ENCODE measurements around the gene FAM83C.

FAM83C gene

DNA sequence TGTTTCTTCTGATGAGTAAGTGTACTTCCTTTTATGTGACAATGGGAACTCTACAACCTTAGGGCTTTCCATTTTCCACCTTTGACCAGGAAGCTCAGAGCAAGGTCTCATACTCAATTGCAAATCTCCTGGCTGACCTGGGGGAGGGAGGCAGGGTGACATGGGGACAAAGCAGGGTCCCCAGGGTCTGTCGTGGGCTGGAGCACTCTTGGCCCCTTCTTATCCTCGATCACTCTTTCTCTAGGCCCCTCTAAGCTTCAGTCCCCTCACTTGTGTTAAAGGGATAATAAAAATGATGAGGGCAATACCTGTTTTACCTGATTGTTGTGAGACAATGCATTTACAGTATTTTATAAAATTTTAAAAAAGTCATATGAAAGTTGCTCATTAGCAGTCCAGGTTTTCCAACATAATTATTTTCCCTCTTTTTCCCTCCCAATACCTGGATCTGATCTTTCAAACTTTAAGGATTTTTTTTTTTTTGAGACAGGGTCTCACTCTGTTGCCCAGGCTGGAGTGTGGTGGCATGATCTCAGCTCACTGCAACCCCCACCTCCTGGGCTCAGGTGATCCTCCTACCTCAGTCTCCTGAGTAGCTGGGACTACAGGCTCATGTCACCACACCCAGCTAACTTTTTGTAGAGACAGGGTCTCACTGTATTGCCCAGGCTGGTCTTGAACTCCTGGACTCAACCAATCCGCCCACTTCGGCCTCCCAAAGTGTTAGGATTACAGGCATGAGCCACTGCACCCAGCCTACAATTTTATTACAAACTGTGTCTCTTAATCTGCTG, 8.4 kb upstream of the FAM83C start:
- DNase-seq = no peak

DNA sequence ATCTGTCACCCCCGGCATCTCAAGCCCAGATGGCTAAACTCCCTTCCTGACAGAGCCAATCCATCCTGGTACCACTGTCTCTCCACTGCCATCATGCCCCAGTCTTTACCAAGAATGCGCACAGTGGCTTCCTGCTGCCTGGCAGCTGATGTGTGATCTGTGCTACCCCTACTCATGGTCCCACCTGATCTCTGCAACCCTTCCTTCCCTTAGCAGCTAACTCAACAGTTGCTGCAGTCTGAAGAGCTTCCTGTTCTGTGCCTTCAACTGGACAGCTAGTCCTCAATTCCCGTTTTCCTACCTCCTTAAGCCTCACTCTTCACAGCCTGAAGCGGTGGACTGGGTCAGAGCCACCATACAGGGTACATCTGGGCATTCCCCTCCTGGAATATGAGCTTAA, 7.6 kb upstream of the FAM83C start:
- no peak for DNase-seq

DNA sequence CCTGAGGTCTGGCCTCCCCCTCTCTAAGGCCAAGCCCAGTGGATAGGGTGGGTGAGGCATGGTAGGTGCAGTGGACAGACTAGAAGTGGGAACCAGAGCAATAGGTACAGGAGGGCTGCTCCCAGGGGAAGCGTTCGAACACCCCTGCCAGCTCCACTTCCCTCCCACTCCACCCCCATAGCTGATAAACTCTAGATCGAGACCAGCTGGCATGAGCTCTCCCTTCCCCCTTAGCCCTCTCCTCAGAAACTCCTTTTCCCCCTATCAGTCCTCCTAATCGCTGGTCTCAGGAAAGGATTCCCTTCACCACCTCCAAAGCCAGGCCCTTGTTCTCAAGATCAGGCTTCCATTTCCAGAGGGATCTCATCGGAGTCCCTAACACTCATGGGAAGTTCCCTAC, 6.0 kb upstream of the FAM83C start:
- DNase-seq = no peak

DNA sequence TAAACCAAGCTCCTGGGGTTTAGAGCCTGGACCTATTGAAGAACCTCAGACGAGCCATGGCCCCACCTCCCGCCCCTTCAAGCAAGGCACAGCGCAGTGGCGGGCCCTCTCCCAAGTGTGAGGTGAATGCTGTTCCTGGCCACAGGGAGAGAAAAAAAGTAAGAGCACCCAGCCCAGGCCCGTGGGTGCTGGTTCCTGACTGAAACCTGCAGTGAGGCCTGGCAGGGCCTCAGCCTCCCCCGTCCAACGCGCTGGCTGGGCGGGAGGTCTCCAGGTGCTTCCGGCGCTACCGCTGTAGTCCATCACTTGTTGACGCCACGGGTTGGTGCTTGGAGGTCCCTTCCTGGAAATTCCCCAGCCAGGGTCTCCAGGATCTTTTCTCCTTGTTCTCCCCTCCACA, 5.5 kb upstream of the FAM83C start:
- no peak for DNase-seq

DNA sequence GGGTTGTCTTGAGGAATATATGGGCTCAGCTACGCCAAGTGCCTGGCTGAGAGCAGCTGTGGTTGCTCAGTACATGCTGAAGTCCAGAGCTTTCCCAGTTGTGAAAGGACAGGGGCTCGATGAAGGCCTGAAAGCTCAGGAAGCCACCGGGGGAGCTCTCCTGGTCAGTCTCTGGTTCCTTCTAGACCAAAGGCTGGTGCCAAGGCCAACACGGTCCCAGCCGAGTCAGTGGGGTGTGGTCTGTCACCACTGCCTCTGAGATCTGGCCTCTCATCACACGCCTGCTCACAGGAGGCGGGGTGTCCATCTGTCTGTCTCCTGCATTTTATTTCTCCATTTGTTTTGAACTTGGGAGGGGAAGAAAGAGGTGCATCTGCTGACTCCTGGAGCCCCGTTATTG, 4.9 kb upstream of the FAM83C start:
- DNase-seq = no peak

DNA sequence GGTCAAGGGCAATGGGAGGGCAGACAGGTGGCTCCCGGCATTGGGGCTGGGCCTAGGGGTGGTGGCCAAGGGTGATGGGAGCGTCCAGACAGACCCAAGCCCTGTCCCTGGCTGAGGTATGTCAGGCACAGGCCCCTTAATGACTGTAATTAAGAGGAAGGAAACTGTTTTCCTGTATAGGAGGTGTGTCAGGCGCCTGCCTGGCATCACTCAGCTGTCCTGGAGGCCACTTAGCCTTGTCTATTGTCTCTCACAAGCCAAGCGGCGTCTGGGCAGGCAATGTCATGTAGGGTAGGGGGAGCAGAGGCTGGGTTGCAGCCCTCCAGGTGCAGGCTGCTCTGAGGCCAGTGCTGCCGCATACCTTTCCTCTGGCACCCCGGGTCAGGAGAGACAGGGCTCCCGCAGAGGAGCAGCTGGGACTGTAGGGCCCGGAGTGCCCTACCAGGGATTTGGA, 3.9 kb upstream of the FAM83C start:
- DNase-seq = no peak

DNA sequence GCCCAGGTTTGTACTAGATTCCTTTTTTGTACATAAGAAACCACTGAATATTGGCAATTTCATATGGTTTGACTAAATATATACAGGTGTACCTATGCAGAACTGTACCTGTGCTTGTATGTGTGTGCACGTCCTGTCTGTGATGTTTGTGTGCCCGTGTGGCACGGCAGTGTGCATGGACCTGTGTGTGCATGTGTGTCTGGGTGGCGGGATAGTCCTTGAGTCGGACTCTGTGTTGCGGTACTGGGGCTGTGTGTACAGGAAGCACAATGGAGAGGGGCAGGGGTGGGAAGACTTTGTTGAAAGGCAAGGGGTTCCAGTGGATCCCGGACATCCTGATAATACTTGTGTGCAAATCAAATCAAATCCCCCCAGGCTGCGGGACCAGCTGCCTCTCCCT, 3.4 kb upstream of the FAM83C start:
- no peak for DNase-seq

DNA sequence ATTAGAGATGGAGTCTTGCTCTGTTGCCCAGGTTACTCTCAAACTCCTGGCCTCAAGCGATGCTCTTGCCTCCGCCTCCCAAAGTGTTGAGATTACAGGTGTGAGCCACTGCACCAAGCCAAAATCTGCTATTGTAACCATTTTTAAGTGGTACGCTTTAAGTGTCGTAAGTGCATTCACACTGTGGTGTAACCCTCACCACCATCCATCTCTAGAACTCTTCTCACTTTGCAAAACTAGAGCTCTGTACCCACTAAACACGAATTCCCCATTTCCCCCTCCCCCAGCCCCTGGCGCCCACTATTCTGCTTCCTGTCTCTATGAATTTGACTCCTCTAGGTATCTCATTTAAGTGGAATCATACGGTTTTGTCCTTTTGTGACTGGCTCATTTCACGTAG, 2.8 kb upstream of the FAM83C start:
- no peak for DNase-seq

DNA sequence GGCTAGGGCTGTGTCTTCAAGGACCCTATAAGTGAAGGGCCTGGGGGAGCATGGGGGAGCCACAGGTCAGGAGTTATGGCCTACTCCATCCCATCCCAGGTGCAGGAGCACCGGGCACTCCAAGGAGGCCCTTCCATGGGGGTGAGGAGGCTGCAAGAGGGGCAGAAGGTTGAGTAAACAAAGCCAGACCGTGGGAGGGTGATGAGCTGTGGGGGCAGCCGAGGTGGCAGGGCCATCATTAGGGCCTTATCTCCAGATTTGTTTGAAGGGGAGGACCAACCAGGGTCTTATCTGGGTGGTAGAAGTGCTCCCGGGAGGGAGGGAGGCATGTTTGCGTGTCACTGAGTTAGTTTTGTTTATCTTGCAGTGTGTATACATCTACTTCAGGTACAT, 2.1 kb upstream of the FAM83C start:
- DNase-seq = no peak

DNA sequence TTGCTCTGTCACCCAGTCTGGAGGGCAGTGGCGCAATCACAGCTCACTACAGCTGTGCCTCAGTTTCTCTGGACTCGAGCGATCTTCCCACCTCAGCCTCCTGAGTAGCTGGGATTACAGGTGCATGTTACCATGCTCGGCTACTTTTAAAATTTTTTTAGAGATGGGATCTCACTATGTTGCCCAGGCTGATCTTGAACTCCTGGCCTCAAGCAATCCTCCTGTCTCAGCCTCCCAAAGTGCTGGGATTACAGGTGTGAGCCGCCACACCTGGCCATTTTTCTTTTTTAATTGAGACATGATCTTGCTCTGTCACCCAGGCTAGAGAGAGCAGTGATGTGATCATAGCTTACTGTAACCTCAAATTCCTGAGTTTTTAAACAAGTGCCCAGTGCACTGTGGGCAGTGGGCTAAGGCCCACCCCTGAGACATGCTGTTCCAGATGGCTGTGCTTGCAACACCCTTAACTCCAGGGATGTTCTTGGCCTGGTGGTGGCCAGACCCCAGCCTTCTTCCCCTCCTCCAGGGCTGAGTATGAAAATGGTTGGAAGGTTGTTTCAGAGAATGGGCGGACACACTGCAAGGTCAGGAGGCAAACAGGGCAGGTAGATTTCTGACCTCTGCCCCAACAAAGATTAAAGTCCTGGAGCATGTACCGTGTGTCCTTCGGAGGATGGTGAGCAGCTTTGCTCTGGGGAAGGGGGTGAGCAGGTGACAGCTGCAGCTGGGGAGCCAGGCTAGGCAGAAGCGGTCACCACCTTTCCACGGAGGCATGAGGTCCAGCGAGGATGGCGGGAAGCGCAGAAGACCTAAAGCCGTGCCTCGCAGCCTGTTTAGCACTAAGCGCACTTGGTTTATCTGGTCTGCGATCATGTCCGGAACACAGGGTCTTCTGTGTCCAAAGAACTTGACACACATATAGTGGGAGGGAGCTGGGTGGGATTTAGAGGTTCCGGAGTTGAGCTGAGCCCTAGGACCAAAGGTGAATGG, 1.4 kb upstream of the FAM83C start:
- DNase-seq = no peak

DNA sequence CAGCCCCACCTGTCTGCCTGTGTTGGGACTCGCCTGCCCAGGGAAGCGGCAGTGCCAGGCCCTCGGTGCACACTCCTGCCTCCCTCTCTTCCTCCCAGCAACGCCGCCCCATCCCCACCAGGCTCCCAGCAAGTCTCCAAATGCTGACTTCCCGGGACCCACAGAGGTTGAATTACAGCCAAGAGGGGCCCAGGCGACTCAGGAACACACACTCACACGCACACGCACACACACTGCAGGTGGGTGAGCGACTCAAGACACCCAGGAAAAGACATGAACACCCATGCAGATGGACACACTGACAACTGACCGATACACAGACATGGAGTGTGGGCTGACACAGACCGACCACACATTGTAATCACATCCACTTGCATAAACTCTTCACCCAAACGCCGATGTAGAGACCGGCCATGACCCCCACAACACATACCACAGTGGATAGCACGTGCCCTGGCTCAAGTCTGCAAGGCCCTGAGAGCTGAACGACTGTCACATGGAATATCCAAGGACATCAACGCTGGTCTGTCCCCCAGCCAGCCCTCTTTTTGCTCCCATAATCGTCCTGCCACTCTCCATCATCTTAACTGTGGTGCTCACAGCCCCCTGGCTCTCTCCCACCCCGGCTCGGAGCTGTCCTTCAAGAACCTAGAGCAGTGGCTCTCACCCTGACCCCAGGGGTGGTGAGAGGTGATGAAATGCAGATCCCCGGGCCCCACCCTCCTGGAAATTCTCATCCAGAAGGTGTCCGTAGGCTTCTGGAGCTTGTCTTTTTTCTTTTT, 470 bp upstream of the FAM83C start:
- no peak for DNase-seq

DNA sequence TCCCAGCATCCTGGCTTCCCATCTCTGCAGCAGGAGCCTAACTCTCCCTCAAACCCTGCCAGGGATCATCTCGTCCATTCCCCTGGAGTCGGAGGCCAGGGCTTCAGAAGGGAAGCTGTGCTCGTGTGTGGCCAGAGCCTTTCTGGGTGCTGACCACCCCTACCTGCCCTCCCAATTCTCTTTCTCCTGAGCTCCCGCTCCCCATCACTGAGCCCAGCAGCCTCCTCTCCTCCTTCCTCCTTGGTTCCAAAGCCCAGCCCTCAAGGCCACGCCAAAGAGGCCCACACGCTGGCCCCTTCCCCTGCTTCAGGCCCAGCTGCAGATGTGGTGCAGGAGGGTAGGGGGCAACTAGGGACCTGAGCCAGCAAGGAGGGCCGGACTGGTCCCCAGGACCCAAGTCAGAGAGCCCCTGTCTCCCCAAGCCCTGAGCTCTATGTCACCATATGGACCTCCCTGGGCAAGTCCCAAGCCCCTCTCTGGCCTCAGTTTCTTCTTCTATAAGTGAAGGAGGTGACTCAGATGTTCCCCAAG, 1.3 kb downstream of the FAM83C start:
- DNase-seq = no peak

DNA sequence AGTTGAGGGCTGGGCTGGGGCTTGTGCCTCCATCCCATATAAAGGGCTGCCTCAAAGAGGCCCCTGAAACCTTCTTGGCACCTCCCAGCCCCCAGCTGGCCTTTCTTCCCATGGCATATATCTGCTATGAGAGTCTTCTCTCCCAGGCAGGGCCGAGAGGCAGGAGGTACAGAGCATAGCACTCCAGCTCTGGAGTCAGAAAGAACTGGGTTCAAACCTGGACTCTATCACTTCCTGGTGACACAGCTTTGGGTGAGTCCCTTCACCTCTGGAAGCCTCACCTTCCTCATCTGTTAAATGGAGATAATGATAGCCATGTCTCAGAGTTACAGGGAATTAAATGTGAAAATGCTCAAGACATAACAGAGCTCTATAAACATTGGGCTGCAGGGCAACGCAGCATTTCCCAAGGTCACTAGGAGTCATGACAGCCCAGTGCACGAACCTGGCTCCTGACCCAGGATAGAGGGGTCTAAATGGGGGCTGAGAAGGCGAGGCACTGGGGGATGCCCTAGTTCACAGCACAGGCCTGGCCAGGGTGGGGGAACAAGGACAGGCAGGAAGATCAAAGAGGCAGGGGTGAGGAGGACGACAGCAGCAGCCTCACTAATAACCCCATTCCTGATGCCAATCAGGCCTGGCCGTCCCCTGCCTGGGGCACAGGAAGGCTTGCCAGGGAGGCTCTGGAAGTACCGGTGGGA, 1.9 kb downstream of the FAM83C start:
- no peak for DNase-seq

DNA sequence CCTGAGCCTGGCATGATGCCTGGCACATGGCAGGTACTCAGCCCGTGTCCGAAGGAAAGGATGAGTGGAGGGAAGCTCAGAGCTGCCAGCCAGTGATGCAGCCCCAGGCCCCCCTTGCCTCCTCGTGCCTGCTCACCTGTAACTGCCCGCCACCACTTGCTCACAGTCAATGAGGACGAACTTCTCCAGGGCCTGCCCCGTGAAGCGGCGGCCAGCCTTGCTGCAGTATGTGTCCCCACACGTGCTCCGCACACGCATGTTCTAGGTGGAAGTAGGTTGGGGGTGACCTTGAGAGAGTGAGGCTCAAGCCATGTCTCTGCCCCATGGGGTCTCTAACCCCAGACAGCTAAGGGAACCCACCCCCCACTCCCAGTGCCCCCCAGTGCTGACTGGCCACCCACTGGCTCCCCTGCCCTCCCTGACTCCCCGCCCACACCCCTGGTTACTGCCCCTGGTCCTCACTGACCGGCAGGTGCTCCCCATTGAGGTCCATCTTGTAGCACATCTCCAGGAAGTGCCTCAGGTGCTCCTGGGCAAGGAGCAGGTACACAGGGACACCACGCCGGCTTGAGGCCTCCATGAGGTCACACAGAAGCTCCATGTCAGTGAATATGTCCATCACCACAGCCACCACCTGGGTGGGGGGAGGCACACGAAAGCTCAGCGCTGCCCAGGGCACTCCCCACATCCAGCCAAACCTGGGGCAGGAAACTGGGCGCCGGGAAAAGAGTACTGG, 3.7 kb downstream of the FAM83C start:
- DNase-seq = no peak

DNA sequence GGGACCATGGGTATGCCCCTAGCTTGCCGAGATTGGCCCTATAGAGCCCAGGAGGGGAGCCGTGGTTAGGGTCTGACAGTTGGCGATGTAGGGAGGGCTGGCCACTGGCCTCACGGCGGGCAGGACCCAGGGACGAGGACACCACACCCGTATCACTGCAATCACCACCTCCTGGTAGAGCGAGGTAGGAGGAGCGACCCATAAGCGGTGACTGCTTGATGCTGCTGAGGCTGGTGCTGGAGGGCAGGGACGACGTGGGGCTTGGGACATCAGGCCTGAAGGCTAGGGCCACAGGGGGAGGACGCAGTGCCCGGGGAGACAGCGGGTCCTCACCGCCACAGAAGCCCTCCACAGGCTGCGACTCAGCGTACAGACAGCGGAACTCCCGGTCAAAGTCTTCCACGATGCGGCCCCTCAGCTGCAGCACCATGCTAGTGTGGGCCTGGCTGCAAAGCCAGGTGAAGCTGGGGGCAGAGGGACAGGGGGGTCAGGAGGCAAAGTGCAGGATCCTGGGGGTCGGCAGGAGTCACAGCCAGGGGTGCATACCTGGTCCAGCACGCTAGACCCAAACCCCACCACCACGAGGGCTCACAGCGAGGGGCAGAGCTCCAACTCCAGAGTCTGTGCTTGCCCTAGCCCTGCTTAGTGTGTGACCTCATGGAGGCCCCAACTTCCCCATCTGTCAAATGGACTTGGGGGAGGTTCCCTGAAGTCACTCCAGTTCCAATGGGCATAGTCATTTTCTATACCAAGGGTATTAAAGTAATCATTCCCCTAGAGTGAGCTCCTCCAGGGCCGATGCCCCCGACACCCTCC, 4.5 kb downstream of the FAM83C start:
- DNase-seq = no peak

DNA sequence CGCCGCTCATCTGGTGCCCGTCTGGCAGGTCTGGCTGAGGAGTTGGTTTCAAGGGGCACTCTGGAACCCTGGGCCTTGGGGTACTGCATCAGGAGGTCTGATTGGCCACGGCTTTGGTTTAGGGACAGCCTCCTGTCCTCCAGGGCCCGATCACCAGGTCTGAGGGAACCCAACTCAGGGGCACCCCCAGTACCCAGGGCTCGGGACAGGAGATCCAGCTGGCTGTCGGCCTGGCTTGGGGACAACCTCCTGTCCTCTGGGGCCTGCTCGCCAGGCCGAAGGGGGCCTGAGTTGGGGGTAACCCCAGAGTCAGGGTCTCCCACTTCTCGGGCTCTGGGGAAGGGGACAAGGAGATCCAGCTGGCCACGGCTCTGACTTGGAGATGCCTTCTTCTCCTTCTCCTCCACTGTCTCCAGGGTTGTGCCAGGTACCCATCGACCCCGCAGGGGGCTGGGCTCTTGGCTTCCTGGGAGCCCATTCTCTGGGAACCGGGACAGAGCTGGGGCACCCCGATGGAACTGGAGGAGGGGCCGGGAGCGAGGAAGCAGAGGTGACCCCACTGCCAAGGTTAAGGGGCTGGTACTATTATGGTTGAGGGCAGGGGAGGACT, 5.2 kb downstream of the FAM83C start:
- no peak for DNase-seq

DNA sequence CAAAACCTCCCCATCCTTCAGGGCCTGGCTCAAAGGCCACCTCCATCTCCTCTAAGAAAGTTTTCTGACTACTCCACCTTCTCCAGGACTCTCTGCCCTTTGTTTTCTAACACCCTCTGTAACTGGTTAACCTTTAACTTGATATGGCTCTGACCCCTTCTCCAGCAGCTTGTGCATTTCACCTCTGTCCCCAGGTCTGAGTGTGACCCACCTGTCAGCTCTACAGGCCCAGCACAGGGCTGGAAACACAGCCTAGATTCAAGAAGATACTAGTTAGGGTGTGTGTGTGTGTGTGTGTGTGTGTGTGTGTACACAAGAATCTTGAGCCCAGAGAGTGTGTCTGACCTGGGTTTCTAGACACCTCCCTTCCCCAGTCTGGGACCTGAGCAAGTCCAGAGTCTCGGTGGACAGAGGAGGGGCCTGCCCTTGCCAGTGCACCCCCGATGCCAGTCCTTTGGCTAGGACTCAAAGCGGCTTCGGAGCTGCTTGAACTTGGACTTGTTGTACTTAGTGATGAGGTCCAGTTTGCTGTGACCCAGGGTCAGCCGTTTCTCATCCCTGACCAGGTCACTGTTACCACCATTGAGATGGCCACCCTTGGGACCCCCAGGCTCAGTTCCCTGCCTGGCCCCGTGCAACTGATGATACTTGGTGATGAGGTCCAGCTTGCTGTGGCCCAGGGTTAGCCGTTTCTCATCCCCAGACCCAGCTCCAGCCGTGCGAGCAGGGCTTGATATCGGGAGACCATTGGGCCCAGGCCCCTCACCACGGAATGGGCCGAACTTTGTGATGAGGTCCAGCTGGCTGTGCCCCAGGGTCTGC, 5.9 kb downstream of the FAM83C start:
- DNase-seq = no peak

DNA sequence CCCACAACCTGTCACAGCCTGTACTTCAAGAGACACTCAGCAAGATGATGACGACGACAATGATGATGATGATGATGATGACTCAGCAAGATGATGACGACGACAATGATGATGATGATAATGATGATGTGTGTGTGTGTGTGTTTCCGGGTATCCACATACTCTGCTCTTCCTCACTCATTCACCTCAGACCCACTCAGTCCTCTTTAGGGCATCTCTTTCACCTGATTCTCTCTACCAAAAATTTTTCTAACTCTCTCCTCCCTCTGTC, 6.5 kb downstream of the FAM83C start:
- no peak for DNase-seq

All from anterior cingulate cortex (tissue), 58 donors.